Sigmoid colon (tissue), 4 donors: Measurements from ENCODE around the gene PCED1B.

Source experiments
- CTCF ChIP-seq, 4 experiments: fragments of 450-650 bp in 3 of 4; fragments of 200-600 bp in 1 of 4; IDR thresholded peaks; one replicate each; pipeline ENCODE4 v1.5.1; 2016 to 2019; ENCODE audit warnings: antibody characterized with exemption in 4 of 4, mild to moderate bottlenecking in 3 of 4, moderate library complexity in 2 of 4
- POLR2AphosphoS5 ChIP-seq, 4 donors: sonication (generic); formaldehyde crosslinking; IDR thresholded peaks; one replicate each; pipeline ENCODE4 v1.6.1; 2017; ENCODE audit warnings: antibody characterized with exemption in 4 of 4

- TF ChIP-seq CTCF (IDR thresholded peaks at IDR 0.05) = no peak
- no peak for TF ChIP-seq POLR2AphosphoS5 (IDR thresholded peaks at IDR 0.05)
These were observed 104.8 kb downstream of the PCED1B start for GRCh38 chr12:47184229-47184628.
